A549 (cell line): ENCODE measurements around the gene PIK3R1.

Source experiments
- CEBPB ChIP-seq, 2 experiments: fragments of >200 bp in 1 of 2; sonication (Bioruptor Twin) in 1 of 2; formaldehyde crosslinking in 1 of 2; IDR thresholded peaks; 2 replicates each; pipeline ENCODE4 v1.6.1; 2012 to 2016
- RAD21 ChIP-seq, 2 experiments: fragments of >200 bp in 1 of 2; sonication (Bioruptor Twin) in 1 of 2; formaldehyde crosslinking in 1 of 2; IDR thresholded peaks in 1 of 2; conservative IDR thresholded peaks in 1 of 2; 2 replicates in 1 of 2; 3 replicates in 1 of 2; pipeline ENCODE4 v1.6.1; 2012 to 2018; ENCODE audit warnings: inconsistent platforms in 1 of 2

DNA sequence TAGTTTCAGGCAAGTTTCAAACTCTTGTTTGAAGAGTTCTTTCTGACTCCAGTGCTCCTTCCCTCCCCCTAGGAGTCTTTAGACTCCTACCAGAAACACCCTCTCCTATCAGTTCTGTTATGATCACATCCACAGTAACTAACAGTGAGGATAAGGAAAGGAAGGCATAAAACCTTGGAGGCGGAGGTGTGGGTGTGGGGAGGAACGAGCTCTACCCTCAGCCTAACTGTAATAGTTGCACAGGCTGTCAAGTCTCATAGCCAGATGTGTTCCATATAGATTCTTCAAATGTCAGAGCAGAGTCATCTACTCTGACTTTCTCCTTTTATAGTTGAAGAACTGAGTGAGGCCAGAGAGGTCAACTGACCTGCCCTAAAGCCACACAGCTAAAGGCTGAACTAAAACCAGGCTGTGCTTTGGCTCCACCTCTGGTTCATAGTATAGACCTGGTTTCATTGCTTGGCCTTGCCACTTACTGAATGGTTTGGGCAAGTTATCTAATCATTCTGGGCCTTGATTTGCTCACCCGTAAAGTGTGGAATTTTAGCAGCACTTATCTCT lies 34.4 kb upstream of the PIK3R1 start:
- TF ChIP-seq RAD21 (conservative IDR thresholded peaks at IDR 0.05 in 1 of 2, IDR thresholded peaks at IDR 0.05 in 1 of 2) = no peak
- TF ChIP-seq CEBPB (IDR thresholded peaks at IDR 0.05) = no peak
